ENCODE data around the gene MOCS3. TPM values are rescaled to one million over a fixed set of nuclear protein-coding genes. Genes with fewer than 3 reads are reported as not detected.

MOCS3 gene
- total RNA-seq, 2 experiments from 2014 or later, result 7.8 TPM

DNA sequence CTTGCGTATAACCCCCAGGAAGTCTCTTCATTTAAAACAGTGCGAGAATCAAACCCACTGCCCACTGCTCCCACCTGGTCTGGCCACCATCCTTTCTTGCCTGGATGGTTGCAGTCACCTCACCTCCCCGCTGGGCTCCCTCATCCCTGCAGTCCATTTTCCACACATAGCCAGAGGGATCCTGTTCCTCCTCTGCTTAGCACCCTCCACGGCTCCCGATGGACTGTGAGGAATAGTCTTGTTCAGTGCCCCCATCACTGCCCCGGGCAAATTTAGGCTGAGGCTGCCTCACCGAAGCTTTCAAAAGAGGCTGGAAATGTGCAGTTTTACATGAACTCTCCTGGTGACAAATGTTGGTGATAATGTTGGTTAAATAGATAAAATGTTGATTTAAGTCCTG is 46.6 kb downstream of the MOCS3 start:
- Mint-ChIP-seq H3K27me3 (peaks cover 21% of the 10 kb centered on the region), H3K9me3 (no peaks in the 10 kb centered on the region), H3K4me3 (no peak overlapping the region), H3K4me1 (no peaks in the 10 kb centered on the region), H3K27ac (no peak overlapping the region), H3K36me3 (no peaks in the 10 kb centered on the region)
- no peak for DNase-seq

- Mint-ChIP-seq H3K36me3 (no peaks in the 10 kb centered on the region), H3K4me1 (no peaks in the 10 kb centered on the region), H3K4me3 (no peak overlapping the region), H3K27me3 (peaks cover 20% of the 10 kb centered on the region), H3K27ac (no peak overlapping the region), H3K9me3 (no peaks in the 10 kb centered on the region)
- DNase-seq, result no peak
Measured at GRCh38 chr20:51008718-51009117, 50.1 kb downstream of the MOCS3 start.

DNA sequence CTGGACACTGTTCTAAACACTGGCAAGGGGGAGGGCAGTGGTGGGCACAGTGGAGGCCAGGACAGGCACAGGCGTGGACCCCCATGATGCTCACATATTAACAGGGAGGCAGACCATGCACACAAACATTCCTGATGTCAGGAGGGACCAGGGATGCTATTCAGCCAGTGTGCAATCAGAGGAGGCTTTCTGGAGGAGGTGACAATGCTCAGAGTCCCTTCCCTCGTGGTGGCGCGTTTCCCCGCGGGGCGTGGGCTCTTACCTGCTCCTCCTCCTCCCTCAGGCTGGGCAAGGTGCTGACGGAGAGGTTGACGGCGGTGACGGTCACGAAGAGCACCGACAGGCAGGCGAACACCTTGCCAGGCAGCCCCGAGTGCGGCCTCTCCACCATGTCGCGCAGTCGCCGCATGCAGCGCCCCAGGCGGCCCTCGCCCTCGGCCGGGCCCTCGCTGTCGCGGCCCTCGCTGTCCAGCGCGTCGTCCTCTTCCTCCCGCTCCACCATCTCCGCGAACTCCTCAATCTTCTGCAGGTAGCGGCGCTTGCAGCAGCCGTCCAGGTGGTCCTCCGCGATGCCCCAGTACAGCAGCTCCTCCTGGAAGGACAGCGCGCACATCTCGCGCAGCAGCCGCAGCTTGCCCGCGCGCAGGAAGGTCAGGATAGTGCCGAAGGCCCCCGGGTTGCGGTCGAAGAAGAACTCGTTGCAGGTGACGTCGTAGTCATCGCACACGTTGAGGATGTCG is 50.9 kb downstream of the MOCS3 start:
- Mint-ChIP-seq H3K36me3 (no peaks in the 10 kb centered on the region), H3K9me3 (no peaks in the 10 kb centered on the region), H3K4me3 (no peak overlapping the region), H3K4me1 (no peaks in the 10 kb centered on the region), H3K27me3 (peaks cover 27% of the 10 kb centered on the region), H3K27ac (no peak overlapping the region)
- DNase-seq, result no peak

GRCh38 chr20:51010043-51010365 is 51.4 kb downstream of the MOCS3 start:
- Mint-ChIP-seq H3K36me3 (no peaks in the 10 kb centered on the region), H3K27ac (no peak overlapping the region), H3K9me3 (no peaks in the 10 kb centered on the region), H3K27me3 (peaks cover 32% of the 10 kb centered on the region), H3K4me1 (no peaks in the 10 kb centered on the region), H3K4me3 (no peak overlapping the region)
- DNase-seq, result no peak

GRCh38 chr20:51010932-51011331 is 52.3 kb downstream of the MOCS3 start:
- DNase-seq, result no peak

DNA sequence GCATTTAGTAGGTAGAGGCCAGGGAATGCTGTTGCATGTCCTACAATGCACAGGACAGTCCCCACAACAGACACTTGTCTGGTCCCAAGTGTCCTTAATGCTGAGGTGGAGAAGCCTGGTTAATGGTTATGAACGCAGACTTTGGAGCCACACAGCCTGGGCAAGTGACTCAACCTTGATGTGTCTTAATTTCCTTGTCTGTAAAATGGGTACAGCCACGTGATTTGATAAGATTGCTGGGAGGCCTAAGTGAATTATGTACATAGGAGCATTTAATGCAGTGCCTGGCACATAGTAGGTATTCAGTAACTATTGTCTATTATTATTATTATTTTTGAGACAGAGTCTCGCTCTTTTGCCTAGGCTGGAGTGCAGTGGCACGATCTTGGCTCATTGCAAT is 52.9 kb downstream of the MOCS3 start:
- Mint-ChIP-seq H3K4me1 (no peaks in the 10 kb centered on the region), H3K27ac (no peak overlapping the region), H3K27me3 (peaks cover 35% of the 10 kb centered on the region), H3K36me3 (no peaks in the 10 kb centered on the region), H3K9me3 (no peaks in the 10 kb centered on the region), H3K4me3 (no peak overlapping the region)
- no peak for DNase-seq

More at GRCh38 chr20:51010932-51011331, 52.3 kb downstream of the MOCS3 start:
- no peaks in the 10 kb centered on the region for H3K4me1 Mint-ChIP-seq
- H3K27me3 Mint-ChIP-seq, result peaks cover 35% of the 10 kb centered on the region
- H3K4me3 Mint-ChIP-seq, result no peak overlapping the region
- no peaks in the 10 kb centered on the region for H3K36me3 Mint-ChIP-seq
- no peaks in the 10 kb centered on the region for H3K9me3 Mint-ChIP-seq
- no peak overlapping the region for H3K27ac Mint-ChIP-seq

DNA sequence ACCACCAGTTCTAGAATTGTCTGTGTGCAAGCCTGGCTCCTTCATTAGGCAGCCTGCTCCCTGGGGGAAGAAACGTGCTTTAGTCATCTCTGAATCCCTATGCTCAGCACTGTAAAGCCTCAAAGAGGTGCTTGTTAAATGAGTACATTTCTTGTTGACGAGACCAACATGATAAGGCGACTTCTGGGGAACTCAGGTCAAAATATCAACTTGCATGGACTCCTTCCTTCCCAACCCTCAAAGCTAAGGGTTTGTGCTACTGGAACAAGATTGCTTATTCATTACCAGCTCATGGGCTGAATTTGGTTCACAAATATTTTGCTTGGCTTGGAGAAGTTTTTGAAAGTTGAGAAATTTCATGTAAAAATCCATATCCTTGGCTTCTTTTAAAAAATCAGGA is 53.7 kb downstream of the MOCS3 start:
- no peak for DNase-seq
- H3K4me3 Mint-ChIP-seq, result no peak overlapping the region
- H3K9me3 Mint-ChIP-seq, result no peaks in the 10 kb centered on the region
- no peaks in the 10 kb centered on the region for H3K36me3 Mint-ChIP-seq
- H3K27me3 Mint-ChIP-seq, result peaks cover 35% of the 10 kb centered on the region
- no peak overlapping the region for H3K27ac Mint-ChIP-seq
- no peaks in the 10 kb centered on the region for H3K4me1 Mint-ChIP-seq

Other genes with a start within 250 kb of the MOCS3 start
- gene PARD6B, start 227.2 kb upstream of the MOCS3 start, total RNA-seq, result 1 to 10 TPM; 3.9 to 4.1 TPM
- 10 to 100 TPM; 27.1 to 28.9 TPM for gene BCAS4, start 163.8 kb upstream of the MOCS3 start, total RNA-seq
- gene ADNP, start 27.4 kb upstream of the MOCS3 start, total RNA-seq, result 10 to 100 TPM; 73.0 to 80.7 TPM
- 10 to 100 TPM; 84.6 to 88.1 TPM for gene DPM1, start 286 bp upstream of the MOCS3 start, total RNA-seq
- 1 to 10 TPM; 1.0 to 1.2 TPM for gene KCNG1, start 64.3 kb downstream of the MOCS3 start, total RNA-seq